Subcutaneous adipose tissue (tissue), 4 donors: ENCODE data around the gene PRPF31. TPM values are rescaled to one million over a fixed set of nuclear protein-coding genes. Genes with fewer than 3 reads are reported as not detected.

Experiments
- total RNA-seq, 4 donors: library from RNA; depleted of rRNA; stranded (reverse); fragments of >200 nt; gene quantifications; one replicate each; pipeline ENCODE4 v1.1.0, GENCODE V29; 2016
- TF ChIP-seq, protein P1 (sequence below): fragments of 450-650 bp; IDR thresholded peaks from one replicate; pipeline ENCODE4 v1.5.1; 2016; ENCODE audit warnings: low read depth, mild to moderate bottlenecking, control low read depth, antibody characterized with exemption, moderate library complexity

The PRPF31 gene
- total RNA-seq, 4 donors from 2014 or later: 26.6 to 43.6 (median 36.9) TPM

DNA sequence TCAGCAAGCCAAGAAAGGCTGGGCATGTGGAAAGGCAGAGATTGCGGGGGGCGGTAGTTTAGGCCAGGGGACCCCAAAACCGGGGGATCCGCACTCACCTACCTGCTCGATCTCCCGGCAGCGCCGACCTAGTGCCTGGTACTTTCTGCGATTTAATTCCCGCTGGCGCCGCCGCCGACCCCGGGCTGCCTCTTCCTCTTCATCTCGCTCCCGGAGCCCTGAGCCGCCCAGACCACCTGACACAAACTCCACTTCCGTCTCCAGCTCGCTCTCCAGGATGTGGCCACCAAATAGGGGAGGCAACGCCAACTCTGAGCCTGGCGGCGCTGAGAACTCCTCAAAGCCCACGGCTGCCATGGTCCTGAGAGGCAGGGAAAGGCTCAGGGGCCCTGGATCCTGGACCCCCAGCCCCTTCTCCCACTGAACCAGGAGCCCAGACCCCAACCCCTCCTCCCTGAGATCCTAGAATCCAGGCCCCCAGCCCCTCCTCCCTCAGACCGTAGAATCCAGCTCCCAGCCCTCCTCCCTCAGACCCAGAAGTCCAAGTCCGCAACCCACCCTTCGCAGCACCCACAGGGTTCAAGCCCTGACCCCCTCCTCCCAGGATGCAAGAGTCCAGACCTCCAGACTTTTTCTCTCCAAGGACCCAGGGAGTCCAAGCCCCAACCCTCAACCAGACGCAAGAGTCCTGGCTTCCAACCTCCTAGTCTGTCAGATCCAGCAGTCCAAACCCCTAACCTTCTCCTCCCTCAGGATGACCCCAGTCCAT lies 1.0 kb upstream of the PRPF31 start:
- TF ChIP-seq, protein P1, sequence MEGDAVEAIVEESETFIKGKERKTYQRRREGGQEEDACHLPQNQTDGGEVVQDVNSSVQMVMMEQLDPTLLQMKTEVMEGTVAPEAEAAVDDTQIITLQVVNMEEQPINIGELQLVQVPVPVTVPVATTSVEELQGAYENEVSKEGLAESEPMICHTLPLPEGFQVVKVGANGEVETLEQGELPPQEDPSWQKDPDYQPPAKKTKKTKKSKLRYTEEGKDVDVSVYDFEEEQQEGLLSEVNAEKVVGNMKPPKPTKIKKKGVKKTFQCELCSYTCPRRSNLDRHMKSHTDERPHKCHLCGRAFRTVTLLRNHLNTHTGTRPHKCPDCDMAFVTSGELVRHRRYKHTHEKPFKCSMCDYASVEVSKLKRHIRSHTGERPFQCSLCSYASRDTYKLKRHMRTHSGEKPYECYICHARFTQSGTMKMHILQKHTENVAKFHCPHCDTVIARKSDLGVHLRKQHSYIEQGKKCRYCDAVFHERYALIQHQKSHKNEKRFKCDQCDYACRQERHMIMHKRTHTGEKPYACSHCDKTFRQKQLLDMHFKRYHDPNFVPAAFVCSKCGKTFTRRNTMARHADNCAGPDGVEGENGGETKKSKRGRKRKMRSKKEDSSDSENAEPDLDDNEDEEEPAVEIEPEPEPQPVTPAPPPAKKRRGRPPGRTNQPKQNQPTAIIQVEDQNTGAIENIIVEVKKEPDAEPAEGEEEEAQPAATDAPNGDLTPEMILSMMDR: no peak

DNA sequence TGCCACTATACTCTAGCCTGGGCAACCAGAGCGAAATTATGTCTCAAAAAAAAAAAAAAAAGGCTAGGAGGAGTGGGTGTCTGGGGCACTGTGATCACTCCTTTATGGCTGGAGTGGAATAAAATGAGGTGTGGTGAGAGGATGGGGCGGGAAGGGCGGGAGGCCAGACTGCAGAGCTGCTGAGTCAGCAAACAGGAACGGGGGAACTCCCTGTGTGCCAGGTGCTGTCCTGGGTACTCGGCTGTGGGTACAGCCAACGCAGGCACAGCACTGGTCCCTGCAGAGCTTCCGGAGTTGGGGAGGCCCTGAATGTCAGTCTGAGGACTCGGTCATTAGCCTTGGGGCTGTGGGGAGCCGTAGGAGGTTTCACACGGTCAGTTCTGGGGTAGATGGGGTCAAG lies 5.7 kb downstream of the PRPF31 start:
- TF ChIP-seq, protein P1: no peak

DNA sequence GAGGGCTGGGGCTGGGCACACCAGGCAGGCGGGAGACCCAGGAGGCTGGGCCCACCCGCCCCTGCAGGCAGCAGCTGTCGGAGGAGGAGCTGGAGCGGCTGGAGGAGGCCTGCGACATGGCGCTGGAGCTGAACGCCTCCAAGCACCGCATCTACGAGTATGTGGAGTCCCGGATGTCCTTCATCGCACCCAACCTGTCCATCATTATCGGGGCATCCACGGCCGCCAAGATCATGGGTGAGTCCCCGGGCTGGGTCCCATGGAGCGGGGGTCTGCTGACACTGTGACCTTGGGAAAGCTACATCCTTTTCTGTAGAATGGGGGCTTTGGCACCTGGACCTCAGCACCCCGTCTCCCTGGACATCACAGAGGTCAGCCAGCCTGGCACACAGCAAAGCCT lies 8.1 kb downstream of the PRPF31 start:
- TF ChIP-seq, protein P1: no peak

DNA sequence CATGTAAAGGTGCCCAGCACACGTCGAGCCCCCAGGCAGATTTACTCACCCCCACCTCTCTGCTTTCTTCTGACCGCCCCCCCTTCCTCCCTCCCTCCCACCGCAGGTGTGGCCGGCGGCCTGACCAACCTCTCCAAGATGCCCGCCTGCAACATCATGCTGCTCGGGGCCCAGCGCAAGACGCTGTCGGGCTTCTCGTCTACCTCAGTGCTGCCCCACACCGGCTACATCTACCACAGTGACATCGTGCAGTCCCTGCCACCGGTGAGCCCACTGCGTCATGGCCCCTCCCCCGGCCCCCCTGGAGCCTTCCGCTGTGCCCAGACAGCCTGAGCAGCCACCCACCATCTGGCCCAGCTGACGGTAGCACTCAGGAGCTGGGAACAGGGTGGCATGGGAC lies 8.8 kb downstream of the PRPF31 start:
- TF ChIP-seq, protein P1: no peak

DNA sequence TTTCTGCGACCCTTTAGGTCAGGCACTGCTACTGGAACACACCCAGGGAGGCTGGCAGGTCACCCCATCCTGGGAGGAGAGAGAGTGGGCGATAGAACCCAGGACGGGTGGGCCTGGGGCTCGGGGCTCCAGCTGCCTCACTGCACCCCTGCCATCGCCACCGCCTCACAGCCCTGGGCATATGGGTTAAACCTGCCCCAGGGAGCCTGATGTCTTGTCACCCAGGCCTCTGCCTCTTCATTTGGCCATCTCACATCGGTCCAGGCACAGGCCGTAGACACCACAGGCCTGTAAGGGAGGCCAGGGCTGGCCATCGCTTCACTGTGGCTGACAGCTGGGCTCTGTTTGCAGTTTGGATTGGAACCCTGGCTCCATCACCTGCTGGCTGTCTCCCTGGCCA lies 10.2 kb downstream of the PRPF31 start:
- TF ChIP-seq, protein P1: no peak

DNA sequence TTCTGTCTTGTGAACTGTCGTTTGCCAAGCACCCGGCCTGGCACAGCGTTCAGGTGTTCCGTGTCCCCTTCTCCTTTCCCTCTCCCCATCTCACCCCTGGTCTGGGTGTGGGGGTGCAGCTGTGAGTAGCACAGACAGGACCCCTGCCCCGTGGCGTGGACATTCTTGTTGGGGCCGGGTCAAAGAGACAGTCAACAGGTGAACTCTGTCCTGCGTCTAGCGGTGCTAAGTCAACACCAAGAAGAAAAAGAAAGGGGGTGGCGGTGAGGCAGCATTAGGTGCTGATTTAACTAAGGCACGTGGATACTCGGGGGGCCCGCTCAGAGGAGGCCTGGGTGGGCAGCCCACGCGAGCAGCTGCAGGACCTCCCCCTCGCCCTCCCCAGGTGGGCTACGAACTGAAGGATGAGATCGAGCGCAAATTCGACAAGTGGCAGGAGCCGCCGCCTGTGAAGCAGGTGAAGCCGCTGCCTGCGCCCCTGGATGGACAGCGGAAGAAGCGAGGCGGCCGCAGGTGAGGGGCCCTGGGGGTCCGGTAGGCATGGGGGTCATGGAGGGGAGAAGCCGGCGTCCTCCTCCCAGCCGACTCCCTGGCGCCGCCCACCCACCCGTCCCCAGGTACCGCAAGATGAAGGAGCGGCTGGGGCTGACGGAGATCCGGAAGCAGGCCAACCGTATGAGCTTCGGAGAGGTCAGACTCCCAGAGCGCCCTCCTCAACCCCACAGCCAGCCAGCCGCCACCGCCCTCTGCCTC lies 12.3 kb downstream of the PRPF31 start:
- TF ChIP-seq, protein P1: no peak

DNA sequence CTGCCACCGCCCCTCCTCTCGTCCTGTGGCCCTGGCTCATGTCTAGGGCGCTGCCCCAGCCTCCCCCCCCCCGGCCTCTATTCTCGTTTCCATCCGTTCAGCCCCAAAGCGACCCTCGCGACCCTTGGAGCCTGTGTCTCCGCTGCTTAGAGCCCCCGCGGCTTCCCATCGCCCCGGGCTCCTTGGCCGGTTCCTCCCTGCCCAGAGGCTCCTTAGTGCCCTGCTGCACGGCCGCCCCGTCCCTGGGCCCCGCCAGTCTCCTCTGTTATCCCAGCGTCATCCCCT lies 12.8 kb downstream of the PRPF31 start:
- TF ChIP-seq, protein P1: no peak
